ES-I3 (cell line): ENCODE results near the gene RAD50.
"Not testable (repeated sequence)": the region's sequence is repeated elsewhere in the genome, so short reads cannot be mapped to it uniquely, and the experiment has no call there.

Source experiments
- H3K36me3 ChIP-seq: 2 replicates; pipeline ENCODE4 v1.6.1; 2013; ENCODE audit warnings: mild to moderate bottlenecking, low read length, control low read depth, moderate library complexity; ENCODE audit not compliant: insufficient read depth
- H3K4me1 ChIP-seq: 2 replicates; pipeline ENCODE4 v1.6.1; 2013; ENCODE audit warnings: mild to moderate bottlenecking, control low read depth, low read length; ENCODE audit not compliant: insufficient read depth
- H3K9ac ChIP-seq: 2 replicates; pipeline ENCODE4 v1.6.1; 2013; ENCODE audit warnings: low read depth, mild to moderate bottlenecking, low read length, moderate library complexity
- H3K9me3 ChIP-seq: 2 replicates; pipeline ENCODE4 v1.6.1; 2013; ENCODE audit warnings: mild to moderate bottlenecking, low read length, moderate library complexity; ENCODE audit not compliant: control insufficient read depth, insufficient read depth

The RAD50 gene

GRCh38 chr5:132690156-132690555 lies 133.4 kb downstream of the RAD50 start:
- H3K36me3 ChIP-seq = no peaks in the 10 kb centered on the region
- H3K9me3 ChIP-seq = no peaks in the 10 kb centered on the region
- no peaks in the 10 kb centered on the region for H3K4me1 ChIP-seq
- no peak overlapping the region for H3K9ac ChIP-seq

DNA sequence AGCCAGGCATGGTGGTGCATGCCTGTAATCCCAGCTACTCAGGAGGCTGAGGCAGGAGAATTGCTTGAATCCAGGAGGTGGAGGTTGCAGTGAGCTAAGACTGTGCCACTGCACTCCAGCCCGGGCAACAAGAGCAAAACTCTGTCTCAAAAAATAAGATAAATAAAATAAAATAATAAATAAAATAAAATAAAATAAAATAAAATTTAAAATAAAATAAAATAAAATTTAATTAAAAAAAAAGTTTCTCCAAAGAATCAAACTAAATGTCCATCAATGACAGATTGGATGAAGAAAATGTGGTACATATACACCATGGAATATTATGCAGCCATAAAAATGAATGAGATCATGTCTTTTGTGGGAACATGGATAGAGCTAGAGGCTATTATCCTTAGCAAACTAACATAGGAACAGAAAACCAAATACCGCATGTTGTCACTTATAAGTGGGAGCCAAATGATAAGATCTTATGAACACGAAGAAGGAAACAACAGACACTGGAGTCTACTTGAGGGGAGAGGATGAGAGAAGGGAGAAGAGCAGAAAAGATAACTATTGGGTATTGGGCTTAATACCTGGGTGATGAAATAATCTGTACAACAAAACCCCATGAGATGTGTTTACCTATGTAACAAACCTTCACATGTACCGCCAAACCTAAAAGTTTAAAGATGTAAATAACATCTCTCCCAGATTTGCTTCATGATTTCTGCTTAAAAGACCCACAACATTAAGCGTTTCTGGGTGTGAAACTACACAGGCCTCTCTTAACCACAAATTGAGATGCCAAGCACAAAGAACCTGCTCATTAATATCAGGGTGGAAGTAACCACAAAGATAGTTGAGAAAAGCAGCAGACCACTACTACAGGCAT lies 135.2 kb downstream of the RAD50 start:
- H3K9me3 ChIP-seq, H3K36me3 ChIP-seq, H3K9ac ChIP-seq, H3K4me1 ChIP-seq: not testable (repeated sequence)

GRCh38 chr5:132692632-132692967 lies 135.8 kb downstream of the RAD50 start:
- no peaks in the 10 kb centered on the region for H3K4me1 ChIP-seq
- no peaks in the 10 kb centered on the region for H3K9me3 ChIP-seq
- H3K9ac ChIP-seq = no peak overlapping the region
- H3K36me3 ChIP-seq = no peaks in the 10 kb centered on the region
